Stimulated activated CD4-positive, alpha-beta T cell treated with anti-CD3 and anti-CD28 coated beads, Interleukin-15, amount 100 ng/mL, for 48 hours (primary cell): ENCODE results near the gene FMNL2.
"Not testable (repeated sequence)": the region's sequence is repeated elsewhere in the genome, so short reads cannot be mapped to it uniquely, and the experiment has no call there.

ENCODE experiments used
- DNase-seq, 2 donors: peaks; one replicate each; pipeline ENCODE4 v3.0.0-alpha.2; 2020; ENCODE audit warnings: low read depth in 2 of 2

The FMNL2 gene

DNA sequence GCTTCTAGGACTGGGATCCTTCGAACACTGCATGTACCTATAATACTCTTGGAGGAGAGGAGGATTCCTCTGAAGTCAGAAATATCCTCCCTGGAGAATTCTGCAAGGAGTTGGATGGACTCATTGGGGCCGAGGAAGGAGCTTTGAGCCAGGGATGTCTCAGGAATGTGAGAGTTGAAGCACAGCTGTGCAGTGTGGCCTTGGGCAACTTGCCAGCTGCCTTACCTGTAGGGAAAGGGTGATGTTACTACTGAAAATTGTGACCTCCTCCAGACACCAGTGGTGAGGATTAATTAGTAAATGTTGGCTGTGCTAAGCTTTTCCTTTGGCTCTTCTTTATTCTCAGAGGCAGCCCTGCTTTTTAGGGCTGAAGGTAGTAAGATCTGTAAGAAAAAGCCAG, 41.4 kb downstream of the FMNL2 start:
- no peak for DNase-seq

- DNase-seq = no peak
Measured at GRCh38 chr2:152376968-152377367, 42.0 kb downstream of the FMNL2 start.

GRCh38 chr2:152379089-152379488, 44.1 kb downstream of the FMNL2 start:
- no peak for DNase-seq

GRCh38 chr2:152380261-152381055, 45.5 kb downstream of the FMNL2 start:
- DNase-seq = no peak

DNA sequence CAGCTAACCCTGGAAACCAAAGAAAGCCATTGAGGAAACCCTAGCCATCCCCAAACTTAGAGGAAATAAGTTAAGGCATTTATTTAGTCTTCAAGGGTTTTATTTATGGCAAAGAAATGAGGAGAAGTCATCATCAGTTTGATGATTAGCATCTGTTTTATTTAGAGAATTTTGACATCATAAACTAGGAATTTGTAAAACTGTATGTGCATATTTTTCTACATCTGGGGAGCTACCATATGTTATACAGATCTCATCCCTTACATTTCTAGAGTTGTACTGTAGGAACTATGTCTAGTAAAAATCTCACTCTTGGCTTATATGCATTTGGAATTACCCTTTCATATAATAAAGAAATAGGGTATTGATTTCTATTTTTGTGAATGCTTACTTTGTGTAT, 48.7 kb downstream of the FMNL2 start:
- DNase-seq = no peak

DNA sequence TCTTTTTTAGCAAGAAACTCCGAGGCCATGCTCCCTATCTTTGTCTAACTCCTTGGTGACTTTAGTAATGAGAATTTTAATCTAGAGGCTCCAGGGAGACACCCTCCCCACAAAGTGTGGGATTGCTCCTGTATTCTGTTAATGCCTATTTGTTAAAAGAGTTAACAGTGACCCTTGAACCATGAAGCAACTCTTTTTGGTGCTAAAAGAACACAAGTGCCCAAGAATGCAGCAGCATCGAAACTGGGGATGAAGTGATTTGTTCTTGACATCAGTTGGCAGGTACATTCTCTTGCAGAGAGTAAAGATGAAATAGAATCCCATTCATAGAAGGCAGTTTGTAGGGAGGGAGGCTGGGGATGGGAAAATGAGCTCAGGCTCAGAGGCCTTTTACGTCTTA, 50.0 kb downstream of the FMNL2 start:
- no peak for DNase-seq

- DNase-seq = no peak
Measured at GRCh38 chr2:152385650-152386049, 50.7 kb downstream of the FMNL2 start.

GRCh38 chr2:152386266-152386665, 51.3 kb downstream of the FMNL2 start:
- no peak for DNase-seq

- DNase-seq = no peak
Measured at GRCh38 chr2:152387041-152387440, 52.1 kb downstream of the FMNL2 start.

GRCh38 chr2:152388269-152388668, 53.3 kb downstream of the FMNL2 start:
- DNase-seq = not testable (repeated sequence)

DNA sequence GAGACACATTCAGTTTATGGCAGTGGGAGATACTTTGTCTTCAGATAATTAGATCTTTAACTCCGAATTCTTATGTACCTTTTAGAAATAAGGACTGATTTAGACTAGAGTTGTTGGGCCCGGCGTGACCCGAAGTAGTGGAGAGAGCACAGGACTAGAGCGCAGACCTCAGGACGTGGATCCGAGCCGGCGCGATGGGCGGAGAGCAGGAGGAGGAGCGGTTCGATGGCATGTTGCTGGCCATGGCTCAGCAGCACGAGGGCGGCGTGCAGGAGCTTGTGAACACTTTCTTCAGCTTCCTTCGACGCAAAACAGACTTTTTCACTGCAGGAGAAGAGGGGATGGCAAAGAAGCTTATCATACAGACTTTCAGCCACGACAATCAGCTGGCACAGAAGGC, 54.5 kb downstream of the FMNL2 start:
- DNase-seq = no peak

GRCh38 chr2:152390837-152391236, 55.9 kb downstream of the FMNL2 start:
- DNase-seq = no peak

GRCh38 chr2:152391318-152391717, 56.3 kb downstream of the FMNL2 start:
- no peak for DNase-seq

- no peak for DNase-seq
Measured at GRCh38 chr2:152393377-152393776, 58.4 kb downstream of the FMNL2 start.

DNA sequence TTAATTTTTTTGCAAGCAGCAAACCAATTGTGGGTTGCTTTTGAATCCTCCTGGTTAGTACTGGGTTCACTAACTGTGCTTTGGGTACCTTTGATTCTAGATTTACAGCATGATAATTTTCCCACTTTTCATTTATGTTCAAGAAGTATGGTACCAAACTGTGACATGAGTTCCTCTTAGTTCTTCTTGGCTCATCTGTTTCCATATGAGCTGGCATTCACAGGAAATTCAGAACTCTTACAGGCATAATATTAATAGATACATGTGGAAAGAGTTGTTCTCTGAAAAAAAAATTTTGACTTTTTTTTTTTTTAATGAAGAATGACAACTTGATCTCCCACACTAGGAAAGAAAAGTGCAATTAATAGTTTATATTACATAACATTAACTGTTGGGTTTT, 59.4 kb downstream of the FMNL2 start:
- DNase-seq = no peak

DNA sequence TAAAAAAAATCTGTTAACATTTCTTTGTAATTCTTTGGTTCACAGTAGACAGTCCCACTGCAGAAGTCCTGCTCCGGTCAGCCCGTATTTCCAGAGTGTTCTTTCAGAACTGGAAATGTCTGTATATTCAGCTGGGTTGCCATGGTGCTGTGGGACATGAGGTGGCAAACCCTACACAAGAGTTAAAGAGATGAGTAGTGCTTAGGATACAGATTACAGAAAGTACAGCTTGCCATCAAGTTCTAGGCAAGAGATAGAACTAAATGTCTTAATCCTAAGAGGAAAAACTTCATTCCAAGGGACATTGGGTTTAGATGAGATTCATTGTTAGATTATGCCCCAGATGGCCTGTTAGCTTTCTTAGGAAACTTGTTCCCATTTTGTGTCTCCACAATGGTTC, 60.1 kb downstream of the FMNL2 start:
- DNase-seq = no peak

GRCh38 chr2:152395572-152395971, 60.6 kb downstream of the FMNL2 start:
- DNase-seq = no peak

DNA sequence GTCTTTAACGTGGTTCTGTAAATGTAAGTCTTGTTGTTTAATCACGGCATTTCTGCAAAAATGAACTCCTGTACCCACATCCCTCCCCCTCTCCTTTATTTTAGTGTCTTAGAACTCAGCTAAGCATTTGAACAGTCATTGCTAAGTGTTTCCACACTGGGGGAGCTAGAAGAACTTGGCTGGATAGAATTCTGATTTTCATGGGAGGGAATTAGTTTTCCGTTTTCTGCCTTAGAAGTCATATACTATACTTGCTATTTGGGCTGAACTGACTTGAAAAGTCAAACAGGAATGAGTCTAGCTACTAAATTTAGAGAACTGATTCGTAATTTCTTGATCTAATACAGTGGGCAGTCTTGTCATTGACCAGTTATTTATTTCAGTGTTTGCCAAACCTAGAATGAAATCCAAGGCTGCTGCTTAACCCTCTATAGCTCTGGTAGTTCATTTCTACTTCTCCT, 61.1 kb downstream of the FMNL2 start:
- DNase-seq = no peak

GRCh38 chr2:152396763-152397162, 61.8 kb downstream of the FMNL2 start:
- no peak for DNase-seq

DNA sequence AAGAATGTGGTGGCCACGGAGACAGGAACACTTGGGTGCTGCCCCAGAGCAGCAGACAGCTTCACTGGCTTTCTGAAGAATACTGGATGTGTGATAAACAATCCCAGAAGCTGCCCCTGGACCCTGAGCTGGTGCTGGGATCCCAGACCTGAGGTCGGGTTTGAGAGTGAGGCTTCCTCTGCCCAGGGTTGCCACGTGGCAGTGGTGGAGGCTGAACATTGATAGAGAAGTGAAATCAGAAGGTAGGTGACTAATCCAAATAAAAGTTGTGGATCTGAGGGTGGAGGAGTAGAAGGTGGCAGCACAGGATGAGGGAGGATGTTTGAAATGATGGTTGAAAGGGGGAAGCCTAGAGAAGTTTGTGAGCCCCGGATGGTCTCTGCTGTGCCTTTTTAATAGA, 64.0 kb downstream of the FMNL2 start:
- no peak for DNase-seq

- DNase-seq = no peak
Measured at GRCh38 chr2:152400607-152401214, 65.7 kb downstream of the FMNL2 start.

DNA sequence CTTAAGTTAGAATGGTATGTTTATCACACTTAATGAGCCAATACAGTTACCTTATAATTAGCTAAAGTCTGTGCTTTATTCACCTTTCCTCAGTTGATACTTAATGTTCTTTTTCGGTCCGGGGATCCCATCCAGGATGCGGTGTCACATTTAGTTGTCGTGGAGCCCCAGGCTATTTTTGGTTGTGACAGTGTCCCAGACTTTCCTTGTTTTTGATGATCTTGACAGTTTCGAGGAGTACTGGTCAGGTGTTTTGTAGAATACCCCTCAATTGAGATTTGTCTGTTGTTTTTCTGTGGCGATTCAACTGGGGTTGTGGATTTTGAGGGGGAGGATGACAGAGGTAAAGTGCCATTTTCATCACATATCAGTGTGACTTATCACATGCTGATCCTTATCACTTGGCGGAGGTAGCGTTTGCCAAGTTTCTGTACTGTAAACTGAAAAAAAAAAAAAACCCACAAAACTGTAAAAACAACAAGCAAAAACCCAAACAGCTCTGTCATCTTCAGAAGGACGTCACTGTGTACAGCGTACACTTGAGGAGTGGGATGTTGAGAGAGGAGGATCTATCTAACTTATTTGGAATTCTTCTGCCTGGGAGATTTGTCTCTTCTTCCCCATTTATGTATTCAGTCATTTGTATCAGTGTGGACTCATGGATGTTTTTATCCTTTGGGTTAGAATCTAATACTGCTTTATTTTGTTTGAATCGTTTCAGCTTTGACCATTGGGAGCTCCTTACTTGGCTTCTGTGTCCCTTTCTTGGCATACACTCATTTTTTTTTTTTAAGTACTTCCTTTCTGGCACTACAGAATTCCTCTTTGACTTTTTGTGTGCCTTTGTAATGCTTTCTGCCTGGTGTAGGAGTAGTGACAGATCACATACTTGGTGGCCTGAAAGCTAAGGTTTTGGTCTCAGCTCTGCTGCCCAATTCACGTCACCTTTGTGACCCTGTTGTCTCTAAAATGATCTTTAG, 68.1 kb downstream of the FMNL2 start:
- DNase-seq = no peak
